OCI-M1 (cell line): Measurements from ENCODE around the gene RNU6-9.

Experiments
- DNase-seq: peaks from one replicate; lab custom pipeline; 2025; lab: John Stamatoyannopoulos, UW

Gene RNU6-9

DNA sequence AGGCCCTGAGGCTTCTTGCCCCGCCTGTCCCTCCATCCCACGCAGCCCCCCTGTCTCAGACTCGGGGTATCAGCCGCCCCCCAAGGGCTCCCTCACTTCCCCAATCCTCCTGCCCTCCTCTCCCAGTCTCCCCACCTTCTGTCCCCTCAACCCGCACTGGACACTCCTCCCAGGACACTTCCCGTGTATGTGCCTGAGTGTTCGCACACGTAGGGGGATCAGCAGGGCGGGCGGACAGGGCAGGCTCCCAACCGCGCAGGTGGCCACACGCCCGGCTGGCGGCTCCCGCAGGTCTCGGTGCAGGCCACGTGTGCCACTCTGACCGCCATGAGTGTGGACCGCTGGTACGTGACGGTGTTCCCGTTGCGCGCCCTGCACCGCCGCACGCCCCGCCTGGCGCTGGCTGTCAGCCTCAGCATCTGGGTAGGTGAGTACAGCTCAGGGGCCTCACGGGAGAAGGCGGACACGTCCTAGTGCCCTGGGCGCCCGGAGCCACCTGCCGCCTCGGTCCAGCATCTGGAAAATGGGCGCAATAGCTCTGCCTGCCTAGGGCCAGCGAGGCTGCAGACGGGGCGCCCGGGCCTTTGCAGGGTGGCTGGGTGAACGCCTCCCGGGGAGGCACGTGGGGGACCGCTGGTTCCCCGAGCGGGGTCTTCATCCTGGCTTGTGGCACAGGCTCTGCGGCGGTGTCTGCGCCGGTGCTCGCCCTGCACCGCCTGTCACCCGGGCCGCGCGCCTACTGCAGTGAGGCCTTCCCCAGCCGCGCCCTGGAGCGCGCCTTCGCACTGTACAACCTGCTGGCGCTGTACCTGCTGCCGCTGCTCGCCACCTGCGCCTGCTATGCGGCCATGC, 26.1 kb downstream of the RNU6-9 start:
- no peak for DNase-seq

DNA sequence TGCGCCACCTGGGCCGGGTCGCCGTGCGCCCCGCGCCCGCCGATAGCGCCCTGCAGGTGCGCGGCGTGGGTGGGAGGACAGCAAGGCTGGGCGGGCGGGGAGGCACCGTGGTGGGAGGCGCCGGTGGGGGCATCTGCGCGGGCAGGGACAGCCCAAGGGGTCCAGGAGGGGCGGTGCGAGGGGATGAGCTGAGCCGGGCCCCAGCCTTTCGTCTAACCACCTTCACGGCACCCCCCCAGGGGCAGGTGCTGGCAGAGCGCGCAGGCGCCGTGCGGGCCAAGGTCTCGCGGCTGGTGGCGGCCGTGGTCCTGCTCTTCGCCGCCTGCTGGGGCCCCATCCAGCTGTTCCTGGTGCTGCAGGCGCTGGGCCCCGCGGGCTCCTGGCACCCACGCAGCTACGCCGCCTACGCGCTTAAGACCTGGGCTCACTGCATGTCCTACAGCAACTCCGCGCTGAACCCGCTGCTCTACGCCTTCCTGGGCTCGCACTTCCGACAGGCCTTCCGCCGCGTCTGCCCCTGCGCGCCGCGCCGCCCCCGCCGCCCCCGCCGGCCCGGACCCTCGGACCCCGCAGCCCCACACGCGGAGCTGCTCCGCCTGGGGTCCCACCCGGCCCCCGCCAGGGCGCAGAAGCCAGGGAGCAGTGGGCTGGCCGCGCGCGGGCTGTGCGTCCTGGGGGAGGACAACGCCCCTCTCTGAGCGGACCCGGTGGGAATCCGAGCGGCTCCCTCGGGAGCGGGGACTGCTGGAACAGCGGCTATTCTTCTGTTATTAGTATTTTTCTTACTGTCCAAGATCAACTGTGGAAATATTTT, 27.0 kb downstream of the RNU6-9 start:
- no peak for DNase-seq

DNA sequence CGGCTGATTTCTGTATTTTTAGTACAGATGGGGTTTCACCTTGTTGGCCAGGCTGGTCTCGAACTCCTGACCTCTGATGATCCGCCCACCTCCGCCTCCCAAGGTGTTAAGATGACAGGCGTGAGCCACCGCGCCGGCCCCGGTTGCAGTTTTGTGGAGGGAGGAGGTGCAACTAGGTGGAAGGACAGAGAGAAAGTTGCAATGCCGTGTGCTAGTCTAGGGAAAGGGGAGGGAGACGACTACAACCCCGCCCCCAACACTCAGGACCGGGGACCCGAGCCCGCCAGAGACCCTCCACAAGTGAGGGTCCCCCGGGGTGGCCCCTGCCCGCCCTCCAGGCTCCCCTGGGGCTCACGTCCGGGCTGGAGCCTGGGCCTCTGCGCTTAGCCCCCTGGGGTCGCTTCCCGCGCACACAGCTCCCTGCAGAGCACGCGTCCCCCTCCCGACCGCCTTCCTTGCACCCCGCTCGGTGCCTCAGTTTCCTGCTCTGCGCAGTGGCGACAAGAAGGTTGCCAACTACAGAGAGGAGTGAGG, 31.3 kb downstream of the RNU6-9 start:
- DNase-seq = peak; percentile 17

DNA sequence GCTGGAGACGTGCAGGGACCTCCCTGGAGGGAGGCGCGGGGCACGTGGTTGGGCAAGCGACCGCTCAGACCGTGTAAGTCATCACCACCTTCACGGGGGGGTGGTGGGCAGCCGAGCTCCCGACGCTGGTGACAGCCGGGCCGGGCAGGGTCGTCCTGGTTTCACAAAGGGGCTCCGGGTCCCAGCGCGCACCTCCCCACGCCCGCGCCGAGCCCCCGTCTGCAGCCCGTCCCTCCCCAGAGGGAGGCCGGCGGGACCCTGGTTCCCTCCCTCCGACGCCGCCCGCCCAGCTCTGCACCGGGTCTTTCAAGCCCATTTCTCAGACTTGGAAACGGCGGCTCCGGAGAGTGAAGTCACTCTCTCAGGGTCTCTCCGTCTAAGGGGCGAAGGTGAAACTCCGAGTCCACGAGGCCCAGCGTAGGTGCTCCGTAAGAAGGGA, 31.8 kb downstream of the RNU6-9 start:
- peak; percentile 64 for DNase-seq

DNA sequence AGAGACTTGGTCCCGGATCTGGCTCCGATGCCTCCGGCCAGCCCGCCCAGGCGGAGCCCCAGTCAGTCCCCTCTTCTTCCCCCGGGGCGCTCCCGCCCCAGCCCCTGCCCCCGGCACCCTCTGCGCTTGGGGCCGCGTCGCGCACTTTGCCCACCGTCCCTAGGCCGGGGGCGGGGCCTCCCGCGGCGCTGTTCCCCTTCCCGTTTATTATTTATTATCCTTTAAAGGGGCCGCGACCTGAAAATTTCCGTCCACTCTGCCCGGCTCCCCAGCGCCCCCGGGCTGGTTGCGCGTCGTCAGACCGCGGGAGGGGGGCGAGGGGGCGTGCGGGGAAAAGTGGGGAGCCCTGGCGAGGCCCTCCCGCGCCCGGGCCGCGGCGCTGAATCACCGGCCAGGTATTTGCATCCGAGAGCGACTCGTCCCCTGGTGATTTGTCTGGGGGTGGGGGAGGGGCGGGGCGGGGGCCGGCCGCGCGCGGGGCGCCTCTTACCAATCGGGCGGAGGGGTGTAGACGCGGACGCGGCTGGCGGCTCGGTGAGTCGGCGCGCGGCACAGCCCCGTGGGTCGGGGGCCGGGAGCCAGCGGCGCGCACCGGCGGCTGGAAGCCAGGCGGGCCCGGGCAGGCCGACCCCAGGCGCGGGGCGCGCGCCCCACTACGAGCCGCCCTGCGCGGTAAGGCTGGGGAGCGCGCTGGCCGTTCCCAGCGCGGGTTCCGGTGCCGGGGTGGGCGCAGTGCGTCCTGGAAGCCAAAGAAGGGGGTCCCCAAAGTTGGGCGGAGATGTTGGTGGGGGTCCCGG, 32.4 kb downstream of the RNU6-9 start, which contains the start of gene ARID3A:
TSS of gene ARID3A (plus strand) at position 510 of the 797 bp plus-strand sequence. CDS start 3,494 bp downstream, outside the sequence.
- DNase-seq = peak; percentile 84

DNA sequence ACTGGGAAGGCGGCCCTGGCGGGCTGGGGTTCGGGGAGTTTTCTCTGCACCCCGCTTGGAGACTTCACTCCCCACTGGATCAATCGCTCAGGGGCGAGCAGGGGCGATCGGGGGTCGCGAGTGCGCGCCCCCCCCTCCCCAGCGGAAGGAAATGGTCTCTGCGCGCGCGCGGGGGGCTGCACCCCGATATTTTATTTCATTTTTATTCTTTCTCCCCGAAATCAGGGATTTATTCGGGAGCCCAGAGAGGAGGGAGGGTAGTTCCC, 33.0 kb downstream of the RNU6-9 start:
- DNase-seq = no peak

DNA sequence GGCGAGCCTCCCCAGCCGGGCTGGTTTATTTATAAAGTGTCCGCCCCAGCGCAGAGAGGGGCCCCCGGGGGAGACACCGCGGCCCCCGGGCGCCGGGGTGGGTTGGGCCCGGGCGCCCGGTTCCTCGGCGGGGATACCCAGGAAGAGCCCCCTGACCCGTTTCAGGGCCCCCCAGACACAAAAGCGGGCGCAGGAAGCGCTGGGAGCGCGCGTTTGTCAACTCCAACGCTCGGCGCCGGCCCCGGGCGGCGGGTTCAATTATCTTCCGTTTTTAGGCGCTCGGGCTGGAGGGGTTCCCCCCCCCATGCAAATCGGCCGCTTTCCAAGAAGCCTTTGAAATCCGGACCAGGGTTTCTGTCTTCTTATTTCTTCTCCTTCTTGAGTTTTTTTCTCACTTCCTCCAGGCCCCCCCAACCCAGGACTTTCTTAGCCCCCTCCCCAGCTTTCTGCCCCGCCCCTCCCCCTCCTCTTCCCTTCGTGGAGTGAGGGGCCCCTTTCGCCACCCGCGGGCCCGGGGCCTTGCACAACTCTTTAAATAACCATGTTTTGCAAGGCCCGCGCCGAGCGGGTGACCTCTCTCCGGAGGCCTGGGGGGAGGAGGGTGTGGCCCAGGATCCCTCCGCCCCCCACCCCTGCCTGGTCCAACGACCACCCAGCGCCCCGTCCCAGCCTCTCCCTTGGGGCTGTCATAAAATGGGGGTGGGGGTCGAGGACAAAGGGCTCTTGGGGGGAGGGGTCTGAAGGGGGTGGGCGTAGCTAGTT, 33.5 kb downstream of the RNU6-9 start:
- peak; percentile 61 for DNase-seq

DNA sequence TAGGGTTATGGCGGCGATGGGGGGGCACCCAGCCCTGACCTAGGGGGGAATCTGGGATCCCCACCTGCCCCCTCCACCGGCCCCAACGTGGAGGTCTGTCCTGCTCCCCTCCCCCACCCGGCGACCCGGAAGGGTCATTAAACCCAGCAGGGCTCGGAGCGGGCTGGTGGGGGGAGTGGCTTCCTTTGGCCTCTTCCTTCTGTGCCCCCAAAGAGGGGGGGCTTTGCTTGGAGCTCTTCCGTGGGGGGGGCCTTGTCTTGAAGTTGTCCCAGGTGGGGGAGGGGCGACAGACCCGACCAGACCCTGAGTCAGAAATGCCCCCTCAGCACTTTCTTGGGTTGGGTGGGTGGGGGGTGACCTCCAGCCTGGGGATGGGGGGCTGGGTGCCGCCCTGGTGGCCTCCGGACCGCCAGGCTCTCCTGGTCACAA, 34.1 kb downstream of the RNU6-9 start:
- peak; percentile 21 for DNase-seq

DNA sequence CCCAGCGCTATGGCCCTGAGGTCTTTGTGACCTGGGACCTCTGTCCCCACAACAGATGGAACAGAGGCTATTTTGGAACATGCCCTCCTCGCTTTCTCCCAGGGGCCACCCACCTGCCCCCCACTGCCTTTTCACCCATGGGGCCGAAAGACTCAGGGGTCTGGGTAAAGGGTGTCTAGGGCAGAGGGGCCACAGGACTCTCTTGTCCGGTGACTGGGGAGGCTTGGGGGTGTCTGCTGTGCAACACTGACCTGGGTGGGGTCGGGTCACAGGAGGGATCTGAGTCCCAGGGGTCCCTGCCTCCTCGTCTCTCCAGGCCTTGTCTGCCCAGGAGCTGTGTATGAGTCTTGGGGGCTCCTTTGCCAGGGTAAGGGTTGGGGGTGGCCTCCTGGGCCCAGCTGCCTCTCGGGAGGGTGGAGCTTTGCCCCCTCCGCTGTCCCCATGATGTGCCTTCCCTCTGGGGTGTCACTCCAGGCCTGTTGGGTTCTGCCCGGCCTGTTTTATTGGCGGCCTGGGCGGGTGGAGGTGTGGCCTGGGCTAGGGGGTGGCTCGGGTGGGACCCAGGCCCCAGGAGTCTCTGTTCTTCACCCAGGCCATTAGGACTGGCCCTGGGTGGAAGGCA, 34.6 kb downstream of the RNU6-9 start:
- DNase-seq = no peak

DNA sequence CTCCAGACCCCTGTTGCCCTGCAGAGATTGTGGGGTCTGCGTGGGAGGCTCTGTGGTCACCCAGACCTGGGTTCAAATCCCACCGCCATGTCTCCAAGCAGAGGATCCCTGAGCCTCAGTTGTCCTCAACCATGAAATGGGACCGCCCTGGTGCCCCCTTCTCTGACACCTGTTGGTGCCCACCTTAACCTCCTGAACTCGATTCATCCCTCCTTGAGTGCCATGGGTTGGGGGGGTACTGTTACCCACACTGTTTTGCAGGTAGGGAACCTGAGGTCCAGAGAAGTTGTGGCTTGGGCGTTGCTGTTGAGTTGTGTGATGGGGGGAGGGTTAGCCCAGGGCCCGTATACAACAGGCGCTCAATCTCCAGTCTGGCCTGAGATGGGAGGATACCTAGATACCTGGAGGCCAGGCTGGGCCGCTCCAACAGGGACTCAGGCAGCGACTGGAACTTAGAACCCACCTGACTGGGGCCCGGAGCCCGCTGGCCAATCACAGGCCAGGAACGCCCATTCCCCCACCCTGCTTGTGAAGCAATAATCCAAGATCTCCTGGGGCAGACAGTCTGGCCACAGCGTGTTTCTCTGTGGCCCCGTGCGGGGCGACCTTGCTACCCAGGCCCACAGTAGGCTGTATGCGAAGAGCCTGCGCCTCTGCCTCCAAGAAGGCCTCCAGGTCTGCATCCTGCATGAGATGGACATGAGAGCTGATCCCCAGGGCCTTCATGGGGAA, 35.4 kb downstream of the RNU6-9 start:
- DNase-seq = no peak

DNA sequence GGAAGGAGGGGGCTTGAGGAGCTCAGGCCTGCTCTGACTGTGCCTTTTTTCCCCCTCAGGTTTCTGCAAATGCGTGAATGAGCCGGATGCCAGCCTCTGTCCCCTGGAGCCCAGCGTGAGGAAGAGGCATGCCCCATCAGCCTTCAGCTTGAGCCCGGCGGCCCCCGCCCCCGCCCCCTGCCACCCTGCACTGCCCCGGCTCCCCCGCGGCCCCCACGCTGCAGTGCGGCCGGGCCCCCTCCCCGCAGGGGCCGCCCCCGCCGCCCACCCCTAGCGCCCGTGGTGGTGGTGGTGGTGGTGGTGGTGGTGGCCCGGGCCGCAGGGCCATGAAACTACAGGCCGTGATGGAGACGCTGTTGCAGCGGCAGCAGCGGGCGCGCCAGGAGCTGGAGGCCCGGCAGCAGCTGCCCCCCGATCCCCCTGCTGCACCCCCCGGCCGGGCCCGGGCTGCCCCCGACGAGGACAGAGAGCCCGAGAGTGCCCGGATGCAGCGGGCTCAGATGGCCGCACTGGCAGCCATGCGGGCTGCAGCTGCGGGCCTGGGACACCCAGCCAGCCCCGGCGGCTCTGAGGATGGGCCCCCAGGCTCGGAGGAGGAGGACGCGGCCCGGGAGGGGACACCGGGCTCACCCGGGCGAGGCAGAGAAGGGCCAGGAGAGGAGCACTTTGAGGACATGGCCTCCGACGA, 36.1 kb downstream of the RNU6-9 start:
- DNase-seq = no peak

DNA sequence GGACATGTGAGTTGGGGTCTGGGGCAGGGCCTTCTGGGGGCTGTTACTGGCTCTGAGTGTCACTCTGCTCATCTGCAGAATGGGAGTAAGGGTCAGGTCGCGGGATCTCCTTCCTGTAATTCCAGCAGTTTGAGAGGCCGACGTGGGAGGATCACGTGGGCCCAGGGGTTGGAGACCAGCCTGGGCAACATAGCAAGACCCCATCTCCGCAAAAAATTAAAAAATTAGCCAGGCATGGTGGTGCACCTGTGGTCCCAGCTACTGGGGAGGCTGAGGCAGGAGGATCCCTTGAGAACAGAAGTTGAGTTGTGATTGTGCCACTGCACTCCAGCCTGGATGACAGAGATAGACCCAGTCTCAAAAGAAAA, 36.6 kb downstream of the RNU6-9 start:
- no peak for DNase-seq

DNA sequence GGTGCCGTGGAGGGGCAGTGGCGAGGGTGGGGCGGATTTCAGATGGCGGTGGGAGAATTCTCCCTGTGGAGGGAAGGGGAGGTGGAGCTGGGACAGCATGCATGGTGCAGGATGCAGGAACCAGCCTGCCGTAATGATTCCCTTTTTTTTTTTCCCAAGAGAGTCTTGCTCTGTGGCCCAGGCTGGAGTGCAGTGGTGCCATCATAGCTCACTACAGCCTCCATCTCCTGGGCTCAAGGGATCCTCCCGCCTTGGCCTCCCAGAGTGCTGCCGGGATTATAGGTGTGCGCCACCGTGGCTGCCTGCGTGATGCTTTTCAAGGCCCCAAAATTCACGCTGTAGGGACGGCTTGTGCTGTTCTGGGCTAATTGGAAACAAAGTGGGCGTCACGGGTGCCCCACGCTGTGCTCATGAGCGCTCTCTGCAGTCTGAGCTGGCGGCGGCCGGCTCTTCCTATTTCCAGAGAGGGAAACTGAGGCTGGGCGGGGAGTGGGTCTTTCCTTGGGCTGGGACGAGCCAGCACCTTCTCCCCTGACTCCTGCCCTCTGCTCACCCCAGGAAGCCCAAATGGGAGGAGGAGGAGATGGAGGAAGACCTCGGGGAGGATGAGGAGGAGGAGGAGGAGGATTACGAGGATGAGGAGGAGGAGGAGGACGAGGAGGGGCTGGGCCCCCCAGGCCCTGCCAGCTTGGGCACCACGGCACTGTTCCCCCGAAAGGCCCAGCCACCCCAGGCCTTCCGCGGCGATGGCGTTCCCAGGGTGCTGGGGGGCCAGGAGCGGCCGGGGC, 38.8 kb downstream of the RNU6-9 start:
- no peak for DNase-seq

DNA sequence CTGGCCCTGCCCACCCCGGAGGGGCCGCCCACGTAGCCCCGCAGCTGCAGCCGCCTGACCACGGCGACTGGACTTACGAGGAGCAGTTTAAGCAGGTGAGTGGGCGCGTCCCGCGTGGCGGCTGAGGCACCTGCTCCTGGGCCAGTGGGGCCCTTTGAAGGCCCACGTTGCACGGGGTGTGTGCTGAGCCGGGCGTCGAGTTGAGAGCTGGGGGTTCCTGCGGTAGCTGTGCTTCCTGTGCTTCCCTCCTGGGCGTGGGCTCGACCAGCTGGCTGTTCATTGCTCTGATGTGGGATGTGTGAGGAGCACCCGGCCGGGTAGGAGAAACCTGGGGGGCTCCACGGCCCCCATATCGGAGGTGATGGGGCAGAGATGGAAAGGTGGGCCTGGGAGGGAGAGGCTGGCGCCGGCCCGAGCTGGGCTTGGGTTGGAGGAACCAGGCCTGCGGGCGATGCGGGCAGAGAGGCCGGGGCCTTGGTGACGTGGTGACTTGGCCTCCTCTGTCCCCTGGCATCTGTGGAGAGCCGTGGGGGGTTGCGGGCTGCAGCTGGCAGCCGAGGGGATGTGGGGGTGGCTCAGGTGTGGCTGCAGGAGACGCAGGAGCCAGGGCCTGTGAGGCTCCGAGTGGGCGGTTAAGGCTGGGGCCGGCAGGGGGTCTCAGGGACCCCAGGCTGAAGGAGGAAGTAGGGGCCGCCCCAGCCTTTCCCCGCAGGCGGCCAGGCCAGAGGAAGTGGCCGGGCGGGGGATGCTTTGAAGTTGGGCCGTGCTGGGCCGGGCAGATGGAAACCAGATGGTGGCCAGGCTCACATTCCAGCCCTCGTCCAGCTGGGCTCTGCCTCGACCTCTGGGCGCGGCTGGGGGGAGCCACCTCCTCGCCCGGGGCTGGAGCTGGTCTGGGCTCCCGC, 39.6 kb downstream of the RNU6-9 start:
- DNase-seq = no peak

DNA sequence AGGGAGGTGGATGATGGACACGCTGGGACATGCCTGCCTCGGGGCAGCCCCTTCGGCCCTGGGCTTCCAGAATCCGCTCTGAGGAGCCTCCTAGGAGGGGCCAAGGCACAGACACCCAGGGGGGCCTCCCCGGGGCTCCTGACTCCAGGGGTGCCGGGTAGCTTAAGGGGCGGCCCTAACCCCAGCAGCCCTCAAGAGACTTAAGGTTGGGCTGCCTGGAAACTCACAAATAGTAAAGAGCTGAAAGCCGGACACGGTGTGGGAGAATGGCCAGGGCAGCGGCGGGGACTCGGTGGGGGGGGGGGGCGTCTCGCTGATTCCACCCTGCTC, 40.2 kb downstream of the RNU6-9 start:
- DNase-seq = no peak

DNA sequence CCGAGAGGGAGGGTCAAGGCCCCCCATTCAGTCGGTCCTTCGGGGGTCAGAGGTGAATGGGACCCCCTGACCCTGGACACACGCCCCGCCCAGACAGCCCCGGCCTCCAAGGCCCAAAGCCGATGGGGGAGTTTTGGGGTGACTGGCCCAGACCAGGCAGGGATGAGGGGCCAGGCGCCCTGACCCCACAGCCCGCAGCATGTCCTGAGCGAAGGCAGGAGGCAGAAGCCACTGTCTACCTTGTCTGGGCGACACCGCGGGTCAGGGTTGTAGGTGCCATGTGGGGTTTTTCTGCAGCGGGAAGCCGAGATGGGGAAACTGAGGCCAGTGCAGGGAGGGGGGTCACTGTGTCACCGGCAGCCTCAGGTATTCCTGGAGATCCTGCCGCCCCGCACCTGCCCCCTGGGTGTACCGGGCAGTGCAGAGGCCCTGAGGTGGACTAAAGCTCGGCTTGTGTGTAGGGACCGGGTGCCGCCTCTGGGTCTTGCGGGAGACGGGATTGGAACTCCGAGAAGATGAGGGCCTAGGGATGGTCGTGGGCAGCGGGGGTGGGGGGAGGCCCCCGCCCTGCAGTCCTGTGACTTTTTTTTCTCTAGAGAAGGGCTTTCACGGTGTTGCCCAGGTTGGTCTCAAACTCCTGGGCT, 41.0 kb downstream of the RNU6-9 start:
- DNase-seq = no peak

DNA sequence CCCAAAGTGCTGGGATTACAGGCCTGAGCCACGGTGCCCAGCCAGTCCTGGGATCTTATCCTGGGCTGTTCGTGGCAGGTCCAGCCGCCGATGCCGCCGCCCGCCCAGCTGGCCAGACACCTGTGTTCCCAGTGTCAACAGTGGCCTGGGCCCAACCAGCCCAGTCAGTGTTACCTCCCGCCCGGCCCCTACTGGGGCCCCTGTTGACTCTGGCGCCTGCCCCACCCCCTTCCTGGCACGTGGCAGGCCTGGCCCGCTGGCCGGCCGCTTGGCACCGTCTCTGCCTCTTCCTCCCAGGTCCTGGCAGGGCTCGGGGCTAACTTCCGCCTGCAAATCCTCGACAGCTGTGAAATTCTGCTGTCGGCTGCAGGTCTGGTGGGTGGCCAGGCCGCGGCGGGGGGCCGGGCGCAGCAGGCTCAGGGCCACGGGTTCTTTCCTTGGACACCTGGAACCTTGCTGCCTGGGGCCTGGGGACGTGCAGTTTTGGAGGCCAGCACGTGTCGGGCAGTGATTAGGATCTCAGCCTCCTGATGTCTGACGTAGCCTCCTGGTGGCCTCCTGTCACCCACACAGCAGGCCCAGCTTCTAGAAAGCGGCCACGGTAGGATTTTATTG, 41.7 kb downstream of the RNU6-9 start:
- DNase-seq = no peak
